ENCODE measurements around the gene SPOCK3. TPM values are rescaled to one million over a fixed set of nuclear protein-coding genes. Genes with fewer than 3 reads are reported as not detected.

The SPOCK3 gene
- total RNA-seq, 2 experiments from 2014 or later, result not detected

- no peak for DNase-seq (ENCODE audit: low spot score)
- H3K4me1 ChIP-seq (ENCODE audit: insufficient read depth, low read length, poor library complexity, severe bottlenecking), result no peaks in the 10 kb centered on the region
- H3K36me3 ChIP-seq (ENCODE audit: insufficient read depth, low read length), result no peaks in the 10 kb centered on the region
- no peak overlapping the region for H3K27ac ChIP-seq (ENCODE audit: low read depth, low read length, poor library complexity, severe bottlenecking)
- H3K4me2 ChIP-seq (ENCODE audit: low read length), result no peak overlapping the region
- H3K9me3 ChIP-seq (ENCODE audit: low read length), result no peaks in the 10 kb centered on the region
- no peaks in the 10 kb centered on the region for H3K9me2 ChIP-seq (ENCODE audit: insufficient read depth, low read length)
- no peaks in the 10 kb centered on the region for H3K79me2 ChIP-seq (ENCODE audit: insufficient read depth, low read depth, low read length)
- ChIA-PET CTCF (ENCODE audit: unreplicated experiment) (no interaction called here), POLR2A (no interaction called here)
- intact Hi-C loops (cut with micrococcal nuclease; ENCODE audit: unreplicated experiment), result no loop called here
- no peak for TF ChIP-seq CTCF (conservative IDR thresholded peaks at IDR 0.05; ENCODE audit: low read length)
- no peak for TF ChIP-seq EZH2phosphoT487 (IDR thresholded peaks at IDR 0.05; ENCODE audit: borderline replicate concordance, low read depth, low read length)
- no peak overlapping the region for H2AFZ ChIP-seq (ENCODE audit: low read length)
- no TSS peak for BruUV-seq (replicated peaks)
- H3K4me3 ChIP-seq (ENCODE audit: low read depth, low read length, poor library complexity, severe bottlenecking), result no peak overlapping the region
- no peaks in the 10 kb centered on the region for H4K20me1 ChIP-seq (ENCODE audit: insufficient read depth, low read length)
These were observed 83.7 kb downstream of the SPOCK3 start for GRCh38 chr4:167150587-167150986.

GRCh38 chr4:167144605-167145004, 89.7 kb downstream of the SPOCK3 start:
- Histone ChIP-seq H3K4me1 (ENCODE audit: insufficient read depth, low read length, poor library complexity, severe bottlenecking) (no peaks in the 10 kb centered on the region), H3K4me2 (ENCODE audit: low read length) (no peak overlapping the region), H3K9me2 (ENCODE audit: insufficient read depth, low read length) (no peaks in the 10 kb centered on the region), H3K79me2 (ENCODE audit: insufficient read depth, low read depth, low read length) (no peaks in the 10 kb centered on the region), H3K4me3 (ENCODE audit: low read depth, low read length, poor library complexity, severe bottlenecking) (no peak overlapping the region), H3K36me3 (ENCODE audit: insufficient read depth, low read length) (no peaks in the 10 kb centered on the region), H4K20me1 (ENCODE audit: insufficient read depth, low read length) (no peaks in the 10 kb centered on the region), H3K27ac (ENCODE audit: low read depth, low read length, poor library complexity, severe bottlenecking) (no peak overlapping the region), H2AFZ (ENCODE audit: low read length) (no peak overlapping the region), H3K9me3 (ENCODE audit: low read length) (no peaks in the 10 kb centered on the region)
- POLR2A ChIA-PET, result interaction anchor here (1.3 kb wide), 1 partner anchor 15 kb away, joined by 5 read pairs; no protein-coding TSS in a partner anchor
- CTCF ChIA-PET (ENCODE audit: unreplicated experiment), result no interaction called here
- no TSS peak for BruUV-seq (replicated peaks)
- TF ChIP-seq EZH2phosphoT487 (IDR thresholded peaks at IDR 0.05; ENCODE audit: borderline replicate concordance, low read depth, low read length) (no peak), CTCF (conservative IDR thresholded peaks at IDR 0.05; ENCODE audit: low read length) (no peak)
- no peak for DNase-seq (ENCODE audit: low spot score)
- intact Hi-C loops (cut with micrococcal nuclease; ENCODE audit: unreplicated experiment), result no loop called here

GRCh38 chr4:167143018-167143417, 91.3 kb downstream of the SPOCK3 start:
- Histone ChIP-seq H2AFZ (ENCODE audit: low read length) (no peak overlapping the region), H3K79me2 (ENCODE audit: insufficient read depth, low read depth, low read length) (no peaks in the 10 kb centered on the region), H3K27ac (ENCODE audit: low read depth, low read length, poor library complexity, severe bottlenecking) (no peak overlapping the region), H3K4me1 (ENCODE audit: insufficient read depth, low read length, poor library complexity, severe bottlenecking) (no peaks in the 10 kb centered on the region), H3K9me2 (ENCODE audit: insufficient read depth, low read length) (no peaks in the 10 kb centered on the region), H3K4me3 (ENCODE audit: low read depth, low read length, poor library complexity, severe bottlenecking) (no peak overlapping the region), H4K20me1 (ENCODE audit: insufficient read depth, low read length) (no peaks in the 10 kb centered on the region), H3K9me3 (ENCODE audit: low read length) (no peaks in the 10 kb centered on the region), H3K4me2 (ENCODE audit: low read length) (no peak overlapping the region), H3K36me3 (ENCODE audit: insufficient read depth, low read length) (no peaks in the 10 kb centered on the region)
- TF ChIP-seq CTCF (conservative IDR thresholded peaks at IDR 0.05; ENCODE audit: low read length) (no peak), EZH2phosphoT487 (IDR thresholded peaks at IDR 0.05; ENCODE audit: borderline replicate concordance, low read depth, low read length) (no peak)
- POLR2A ChIA-PET, result no interaction called here
- CTCF ChIA-PET (ENCODE audit: unreplicated experiment), result no interaction called here
- intact Hi-C loops (cut with micrococcal nuclease; ENCODE audit: unreplicated experiment), result no loop called here
- BruUV-seq (replicated peaks), result no TSS peak
- no peak for DNase-seq (ENCODE audit: low spot score)
